HepG2 (cell line): ENCODE data around the gene TDRD9. TPM values are rescaled to one million over a fixed set of nuclear protein-coding genes. Genes with fewer than 3 reads are reported as not detected.

Experiments used
- ATAC-seq: fragments of 200-7000 bp; cut with Tn5 transposase; 3 replicates; pipeline ENCODE4 v1.9.1; 2020; ENCODE audit warnings: mild to moderate bottlenecking, moderate library complexity
- BruUV-seq: library from RNA; stranded (reverse); fragments of 400-500 nt; replicated peaks from 2 replicates; lab custom pipeline; 2021; lab: Mats Ljungman, UMichigan
- CTCF ChIA-PET: fragments of 300-600 bp; formaldehyde crosslinking; extraction: SDS; loops from one replicate; lab custom pipeline; 2021; ENCODE audit warnings: low total read pairs, inconsistent platforms, low intra/inter-chr PET ratio; lab: Yijun Ruan, JAX
- POLR2A ChIA-PET: fragments of 350-600 bp; sonication (Branson Sonifier 250); formaldehyde crosslinking; loops from one replicate; lab custom pipeline; 2020; ENCODE audit warnings: antibody characterized with exemption, inconsistent platforms; lab: Yijun Ruan, JAX
- DNase-seq: peaks from one replicate; pipeline ENCODE4 v3.0.0-alpha.2; 2015; ENCODE audit warnings: low spot score
- FAIRE-seq: peaks from 3 replicates; lab custom pipeline; 2011; peaks lifted over from hg19 to GRCh38; lab: Jason Lieb, UNC
- H2AFZ ChIP-seq: one replicate; pipeline ENCODE4 v1.6.1; 2011; ENCODE audit warnings: low read length, inconsistent platforms
- H3K27ac ChIP-seq: fragments of 300-600 bp; 3 replicates; pipeline ENCODE4 v1.8.0; 2011; ENCODE audit warnings: mixed run types, mild to moderate bottlenecking, mixed read lengths, low read length, inconsistent platforms; ENCODE audit not compliant: insufficient read depth; ENCODE audit errors: extremely low read length
- H3K27me3 ChIP-seq, 2 experiments: fragments of 200-600 bp in 1 of 2; 2 replicates in 1 of 2; 3 replicates in 1 of 2; pipeline versions ENCODE4 v1.6.0 to v1.8.0; 2011; ENCODE audit warnings: low read length in 2 of 2, mild to moderate bottlenecking in 2 of 2, moderate library complexity in 2 of 2, inconsistent platforms in 1 of 2; ENCODE audit not compliant: insufficient read depth in 2 of 2, control insufficient read depth in 1 of 2
- H3K36me3 ChIP-seq, 2 experiments: fragments of 200-600 bp in 1 of 2; replicated peaks in 1 of 2; 2 replicates in 1 of 2; 3 replicates in 1 of 2; pipeline versions ENCODE4 v1.5.1 to v1.8.0; 2011; ENCODE audit warnings: low read length in 2 of 2, inconsistent platforms in 1 of 2; ENCODE audit not compliant: insufficient read depth in 2 of 2, control insufficient read depth in 1 of 2
- H3K4me1 ChIP-seq: 2 replicates; pipeline ENCODE4 v1.5.1; 2012; ENCODE audit warnings: low read length, inconsistent platforms; ENCODE audit not compliant: insufficient read depth
- H3K4me2 ChIP-seq: 2 replicates; pipeline ENCODE4 v1.6.0; 2011; ENCODE audit warnings: low read depth, low read length, inconsistent platforms
- H3K4me3 ChIP-seq, 3 experiments: fragments of 200-600 bp in 1 of 3; sonication (generic), shearing (Covaris generic) in 1 of 3; replicated peaks in 1 of 3; 2 replicates each; pipeline ENCODE4 v1.5.1; 2011 to 2016; ENCODE audit warnings: low read length in 3 of 3, inconsistent platforms in 2 of 3, low read depth in 2 of 3, mild to moderate bottlenecking in 2 of 3, control low read depth in 1 of 3, mixed read lengths in 1 of 3; ENCODE audit not compliant: insufficient read depth in 1 of 3
- H3K79me2 ChIP-seq: one replicate; pipeline ENCODE4 v1.6.1; 2011; ENCODE audit warnings: low read length, inconsistent platforms; ENCODE audit not compliant: insufficient read depth
- H3K9ac ChIP-seq: 2 replicates; pipeline ENCODE4 v1.6.0; 2011; ENCODE audit warnings: mild to moderate bottlenecking, low read depth, low read length, inconsistent platforms; ENCODE audit not compliant: insufficient read depth
- H3K9me3 ChIP-seq: 2 replicates; pipeline ENCODE4 v1.5.1; 2012; ENCODE audit warnings: mild to moderate bottlenecking, low read length
- H4K20me1 ChIP-seq: 2 replicates; pipeline ENCODE4 v1.6.0; 2011; ENCODE audit warnings: inconsistent platforms, mild to moderate bottlenecking, low read length, moderate library complexity; ENCODE audit not compliant: insufficient read depth
- ATF2 ChIP-seq: sonication (generic); formaldehyde crosslinking; IDR thresholded peaks from 2 replicates; pipeline ENCODE4 v1.4.0; 2020; ENCODE audit warnings: missing genetic modification reagents
- ATF7-NPFF ChIP-seq: sonication (generic); formaldehyde crosslinking; IDR thresholded peaks from 2 replicates; pipeline ENCODE4 v1.8.1; 2023; ENCODE audit warnings: mild to moderate bottlenecking, low read depth, missing genetic modification reagents, moderate library complexity
- EHMT2 ChIP-seq: fragments of 200-600 bp; sonication (generic); IDR thresholded peaks from 2 replicates; pipeline ENCODE4 v1.7.0; 2017; ENCODE audit warnings: antibody characterized with exemption, low read depth, low read length, borderline replicate concordance
- KLF15 ChIP-seq: sonication (generic); formaldehyde crosslinking; IDR thresholded peaks from 2 replicates; pipeline ENCODE4 v1.8.1; 2023; ENCODE audit warnings: borderline replicate concordance, mild to moderate bottlenecking, inconsistent platforms, missing genetic modification reagents, mixed read lengths
- POLR2A ChIP-seq, 2 experiments: IDR thresholded peaks; 2 replicates each; pipeline ENCODE4 v1.6.1; 2011; ENCODE audit warnings: low read depth in 2 of 2, low read length in 2 of 2, mild to moderate bottlenecking in 1 of 2, moderate library complexity in 1 of 2; ENCODE audit not compliant: insufficient read depth in 1 of 2
- REXO4 ChIP-seq: sonication (generic); formaldehyde crosslinking; IDR thresholded peaks from 2 replicates; pipeline ENCODE4 v1.8.0; 2022; ENCODE audit warnings: missing genetic modification reagents, mild to moderate bottlenecking, borderline replicate concordance
- SATB2 ChIP-seq: sonication (generic); formaldehyde crosslinking; IDR thresholded peaks from 2 replicates; pipeline ENCODE4 v1.5.0; 2020; ENCODE audit warnings: missing genetic modification reagents
- SRF ChIP-seq: IDR thresholded peaks from 2 replicates; pipeline ENCODE4 v1.6.1; 2011; ENCODE audit warnings: mild to moderate bottlenecking, low read depth, low read length, moderate library complexity
- TFDP2 ChIP-seq: sonication (generic); formaldehyde crosslinking; IDR thresholded peaks from 2 replicates; pipeline ENCODE4 v1.4.0; 2020; ENCODE audit warnings: missing genetic modification reagents
- ZNF343 ChIP-seq: sonication (generic); formaldehyde crosslinking; IDR thresholded peaks from 2 replicates; pipeline ENCODE4 v1.4.0; 2020; ENCODE audit warnings: mild to moderate bottlenecking, missing genetic modification reagents
- WGBS: methylation state at CpG from one replicate; pipeline ENCODE4 v1.1.6; 2017; ENCODE audit warnings: low lambda C conversion rate; 5-methylcytosine and 5-hydroxymethylcytosine counted together
- in situ Hi-C: cut with HindIII; loops from 2 replicates; pipeline ENCODE4 v1.10.0; 2017; ENCODE audit warnings: low pct_unique_long_range_greater_than_20kb; ENCODE audit not compliant: extremely low pct_ligation_motif_present
- intact Hi-C: fragments of 100-400 bp; cut with micrococcal nuclease; formaldehyde crosslinking; loops from one replicate; pipeline ENCODE4 v1.10.0; 2022; ENCODE audit not compliant: unreplicated experiment
- polyA plus RNA-seq, 8 experiments: library from polyadenylated mRNA; depleted of rRNA in 3 of 8; stranded (reverse) in 7 of 8; unstranded in 1 of 8; fragments of >200 nt; fragmentation: Illumina TruSeq in 4 of 8; extraction: Trizol in 4 of 8; gene quantifications; 2 replicates each; pipeline versions ENCODE4 v1.2.1 to v1.2.3, GENCODE V29; 2011 to 2016; ENCODE audit warnings: low read depth in 4 of 8, missing spikeins in 1 of 8, mixed read lengths in 1 of 8; ENCODE audit not compliant: insufficient read depth in 1 of 8
- total RNA-seq, 5 experiments: library from RNA; depleted of rRNA; stranded (reverse); fragments of >200 nt; fragmentation: Illumina TruSeq; extraction: Trizol; gene quantifications; 2 replicates each; pipeline ENCODE4 v1.2.3, GENCODE V29; 2016; ENCODE audit warnings: low read depth in 1 of 5

Gene TDRD9
- total and polyA plus RNA-seq, 2 of the 13 experiments (the other 11 are each of a cell fraction or from before 2014, with no cell fraction given) = not detected

- TF ChIP-seq SRF (no peak), ATF7-NPFF (CRISPR knock-in tag) (no peak)
Measured at GRCh38 chr14:103946975-103947374, 18.7 kb downstream of the TDRD9 start (continued).

- no peaks in the 10 kb centered on the region for H4K20me1 ChIP-seq
- no peak overlapping the region for H2AFZ ChIP-seq
- in situ Hi-C loops (no loop called here), intact Hi-C loops (no loop called here)
- ChIA-PET CTCF (no interaction called here), POLR2A (no interaction called here)
- no peaks in the 10 kb centered on the region for H3K36me3 ChIP-seq
- H3K9me3 ChIP-seq = 0 out of 2 replicates have a peak, but pooled peaks cover 3% of the 10 kb centered on the region
- H3K27ac ChIP-seq = no peak overlapping the region
- TF ChIP-seq TFDP2 (CRISPR knock-in tag) = no peak
- no peak overlapping the region for H3K4me2 ChIP-seq
- BruUV-seq = no TSS peak
- no peak for ATAC-seq
- H3K27me3 ChIP-seq = peaks cover 0 to 1% of the 10 kb centered on the region in 2 experiments; a peak in 1 of 5 replicates
- DNase-seq = no peak
- FAIRE-seq = no peak
- H3K4me3 ChIP-seq = no peak overlapping the region
- H3K9ac ChIP-seq = no peak overlapping the region
- H3K79me2 ChIP-seq = no peaks in the 10 kb centered on the region
- WGBS = 44% methylated on average over 2 of the region's 2 CpGs
- no peaks in the 10 kb centered on the region for H3K4me1 ChIP-seq
Measured at GRCh38 chr14:103948442-103948841, 20.2 kb downstream of the TDRD9 start.

GRCh38 chr14:103949131-103949790 is 21.0 kb downstream of the TDRD9 start:
- no peak for FAIRE-seq
- Histone ChIP-seq H4K20me1 (no peaks in the 10 kb centered on the region), H3K4me2 (no peak overlapping the region), H2AFZ (no peak overlapping the region), H3K9ac (no peak overlapping the region), H3K27ac (no peak overlapping the region), H3K79me2 (no peaks in the 10 kb centered on the region), H3K9me3 (0 out of 2 replicates have a peak, but pooled peaks cover 3% of the 10 kb centered on the region), H3K27me3 (peaks cover 0 to 1% of the 10 kb centered on the region in 2 experiments; a peak in 1 of 5 replicates), H3K4me3 (no peak overlapping the region), H3K36me3 (no peaks in the 10 kb centered on the region), H3K4me1 (no peaks in the 10 kb centered on the region)
- intact Hi-C loops = no loop called here
- POLR2A ChIA-PET = no interaction called here
- CTCF ChIA-PET = no interaction called here
- no peak for DNase-seq
- BruUV-seq = no TSS peak
- WGBS = 20% methylated on average over 5 of the region's 5 CpGs
- in situ Hi-C loops = no loop called here
- no peak for ATAC-seq
- TF ChIP-seq SATB2 (CRISPR knock-in tag) = no peak
- TF ChIP-seq ZNF343 (CRISPR knock-in tag) = no peak
- TF ChIP-seq ATF2 = no peak
- no peak for TF ChIP-seq KLF15 (CRISPR knock-in tag)
- no peak for TF ChIP-seq EHMT2
- no peak for TF ChIP-seq REXO4 (CRISPR knock-in tag)
- TF ChIP-seq POLR2A (IDR thresholded peaks at IDR 0.05; ENCODE audit: insufficient read depth in 1 of 2, low read depth in 2 of 2, low read length in 2 of 2) = no peak
